ENCODE results near the gene DOK1.

DOK1 gene

DNA sequence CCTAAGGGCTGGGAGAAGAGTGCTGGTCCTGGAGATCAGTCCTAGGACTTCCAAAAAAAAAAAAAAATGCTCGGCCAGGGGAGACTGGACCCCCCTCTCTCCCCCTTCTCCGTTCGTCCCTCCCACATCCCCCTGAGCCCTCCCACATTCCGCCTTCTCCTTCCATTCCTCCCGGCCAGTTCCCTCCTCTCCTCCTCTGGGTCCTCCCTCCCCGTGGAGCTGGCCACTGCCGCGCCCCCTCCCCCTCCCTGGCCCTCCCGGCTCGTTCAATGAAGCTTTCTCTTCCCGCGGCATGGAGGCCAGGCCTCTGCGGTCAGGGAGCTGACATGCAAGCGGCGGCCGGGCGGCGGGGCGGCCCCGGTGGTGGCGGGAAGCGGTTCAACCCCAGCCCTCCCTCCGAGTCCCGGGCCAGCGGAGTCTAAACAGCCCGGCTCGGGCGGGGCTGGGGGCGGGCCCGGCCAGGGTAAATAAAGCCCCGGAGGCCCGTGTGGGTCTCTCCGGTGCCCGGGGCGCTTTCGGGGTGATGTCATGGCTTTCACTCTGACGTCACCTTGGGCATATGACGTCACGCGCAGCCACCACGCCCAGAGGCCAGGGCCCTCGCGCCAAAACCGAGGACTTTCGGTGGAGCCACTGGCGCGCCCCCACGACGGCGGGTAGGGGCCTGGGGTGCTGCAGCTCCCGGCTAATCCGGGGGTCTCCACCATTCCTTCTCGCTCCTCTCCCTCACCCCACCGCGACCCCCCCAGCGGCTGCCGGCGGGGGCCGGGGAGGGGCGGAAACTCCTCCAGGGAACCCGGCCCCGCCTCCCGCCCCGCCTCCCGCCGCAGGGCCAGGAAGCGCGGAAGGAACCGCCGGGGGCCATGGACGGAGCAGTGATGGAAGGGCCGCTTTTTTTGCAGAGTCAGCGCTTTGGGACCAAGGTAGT lies at the start of gene DOK1, which contains the start of gene LOXL3:
DOK1 (plus strand) TSS at position 829 of the 928 bp plus-strand sequence; CDS start at position 864, 35 bp downstream.
LOXL3 (minus strand) TSS at position 51 of the 928 bp plus-strand sequence. CDS start 1,308 bp downstream, outside the sequence.
- peak; percentile 65 to 81 (median 80) for DNase-seq (ENCODE audit: low read depth in 2 of 3, low spot score in 2 of 3)

DNA sequence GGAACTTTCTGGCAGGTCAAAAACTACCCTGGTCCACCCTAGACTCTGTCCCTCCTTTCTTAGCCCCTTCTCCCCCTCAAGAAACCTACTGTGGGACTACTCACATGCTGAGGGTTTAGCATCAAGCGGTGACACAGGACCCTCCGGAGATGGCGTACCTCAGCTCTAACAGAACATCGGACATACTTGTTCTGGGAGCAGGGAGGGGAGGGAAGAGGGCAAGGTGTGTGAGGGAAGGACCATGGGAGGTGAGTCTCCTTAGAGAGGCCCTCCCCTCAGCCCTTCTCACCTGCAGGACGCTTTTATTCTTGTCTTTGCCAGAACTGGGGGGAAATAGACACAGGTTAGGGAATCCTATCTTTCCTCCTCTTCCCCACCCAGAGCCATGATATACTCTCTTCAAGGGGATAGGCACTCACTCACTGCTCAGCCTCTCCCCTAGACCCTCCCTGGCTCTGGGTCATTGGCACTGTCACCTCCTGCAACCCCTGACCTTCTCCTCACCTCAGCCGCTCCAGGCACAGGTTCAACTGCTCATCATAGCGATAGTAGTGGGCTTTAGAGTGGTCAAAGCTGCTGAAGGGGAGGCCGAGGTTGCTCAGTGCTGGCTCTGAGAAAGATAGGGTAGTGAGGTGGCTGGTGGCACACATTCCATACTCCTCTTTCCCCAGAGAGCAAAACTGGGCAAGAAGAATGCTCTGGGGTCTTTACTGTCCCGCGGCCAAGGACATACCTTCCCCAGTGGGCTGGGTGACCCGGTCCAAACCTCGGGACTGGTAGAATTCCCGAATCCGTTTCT lies 48.9 kb upstream of the DOK1 start:
- no peak for DNase-seq (ENCODE audit: low read depth in 2 of 3, low spot score in 2 of 3)

DNA sequence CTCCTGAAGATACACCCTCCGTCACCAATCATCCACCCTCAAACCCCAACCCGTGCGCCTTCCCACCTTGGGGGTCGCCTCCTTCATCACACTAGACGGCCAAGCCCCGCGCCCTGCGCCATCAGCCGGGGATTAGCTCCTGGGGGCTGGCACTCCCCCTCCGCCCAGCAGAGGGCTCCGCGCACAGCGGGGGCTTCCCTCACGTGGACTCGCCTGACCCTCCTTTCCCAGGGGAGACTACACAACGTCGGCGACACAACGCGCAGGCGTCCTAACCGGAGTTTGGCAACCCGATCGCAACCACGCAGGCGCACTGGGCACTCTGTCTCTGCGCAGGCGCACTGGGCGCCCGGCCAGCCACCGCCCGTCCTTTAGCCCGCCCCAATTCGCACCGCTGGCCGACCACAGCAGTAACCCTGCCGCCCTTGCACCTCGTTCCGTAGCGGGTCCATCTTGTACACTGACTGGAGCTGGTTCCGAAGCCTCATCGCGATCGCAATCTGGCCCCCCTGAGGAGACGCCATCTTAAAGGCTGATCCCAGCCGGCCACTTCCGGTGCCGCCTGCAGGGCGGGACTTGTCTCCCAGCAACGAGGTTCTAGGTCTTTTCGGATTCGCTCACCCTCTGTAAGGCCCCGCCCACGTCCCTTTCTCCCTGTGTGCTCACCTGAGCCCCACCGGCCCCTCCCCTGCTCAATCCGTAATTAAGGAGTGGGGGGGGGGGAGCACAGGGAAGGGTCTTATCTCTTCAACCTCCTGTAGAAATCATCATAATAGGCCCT lies 47.2 kb upstream of the DOK1 start, which contains the start of gene PCGF1:
PCGF1 (minus strand) TSS at position 551 of the 781 bp plus-strand sequence; CDS start at position 524, 27 bp downstream.
- DNase-seq (ENCODE audit: low read depth in 2 of 3, low spot score in 2 of 3): peak; percentile 92 to 98 (median 94)

DNA sequence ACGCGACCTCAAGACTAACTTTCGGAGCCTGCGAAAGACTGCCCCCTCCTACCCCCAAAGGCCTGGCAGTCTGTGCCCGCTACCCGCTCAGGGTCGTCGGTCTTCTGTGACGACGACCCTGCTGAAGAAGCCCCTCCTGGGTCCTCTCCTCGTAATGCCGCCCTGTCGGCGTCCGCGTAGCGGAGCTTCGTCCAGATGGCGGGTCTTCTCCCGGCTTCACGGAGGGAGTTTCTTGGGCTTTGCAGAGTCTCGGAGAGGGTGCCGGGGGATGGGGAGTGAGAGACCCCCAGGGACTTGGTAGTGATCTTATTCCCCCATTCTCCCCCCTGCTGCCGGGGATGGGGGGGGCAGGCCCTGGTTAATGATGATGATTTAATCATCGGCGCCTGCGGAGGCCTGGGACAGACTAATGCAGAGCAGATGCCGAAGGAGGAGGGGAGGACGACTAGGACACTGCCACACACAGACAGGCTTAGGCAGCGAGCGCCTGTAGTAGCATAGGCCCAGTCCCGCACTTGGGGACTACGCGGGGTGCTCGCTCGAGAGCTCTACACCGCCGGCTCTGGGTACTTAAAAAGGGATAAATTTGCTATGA lies 46.5 kb upstream of the DOK1 start:
- no peak for DNase-seq (ENCODE audit: low read depth in 2 of 3, low spot score in 2 of 3)

DNA sequence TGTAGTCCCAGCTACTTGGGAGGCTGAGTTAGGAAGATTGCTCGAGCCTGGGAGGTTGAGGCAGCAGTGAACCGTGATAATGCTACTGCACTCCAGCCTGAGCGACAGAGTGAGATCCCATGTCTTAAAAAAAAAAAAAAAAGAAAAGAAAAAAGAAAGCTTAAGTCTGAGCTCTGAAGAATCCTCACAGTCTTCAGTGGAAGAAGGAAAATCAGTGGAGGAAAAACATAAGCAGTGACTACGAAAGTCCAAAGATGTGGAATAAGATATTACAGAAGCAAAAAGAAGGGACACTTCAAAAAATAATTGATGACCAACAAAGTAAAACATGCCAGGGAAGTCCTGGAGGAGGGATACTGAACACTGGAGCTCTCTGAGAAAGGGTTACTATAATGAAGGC lies 44.2 kb upstream of the DOK1 start:
- no peak for DNase-seq (ENCODE audit: low read depth in 2 of 3, low spot score in 2 of 3)

DNA sequence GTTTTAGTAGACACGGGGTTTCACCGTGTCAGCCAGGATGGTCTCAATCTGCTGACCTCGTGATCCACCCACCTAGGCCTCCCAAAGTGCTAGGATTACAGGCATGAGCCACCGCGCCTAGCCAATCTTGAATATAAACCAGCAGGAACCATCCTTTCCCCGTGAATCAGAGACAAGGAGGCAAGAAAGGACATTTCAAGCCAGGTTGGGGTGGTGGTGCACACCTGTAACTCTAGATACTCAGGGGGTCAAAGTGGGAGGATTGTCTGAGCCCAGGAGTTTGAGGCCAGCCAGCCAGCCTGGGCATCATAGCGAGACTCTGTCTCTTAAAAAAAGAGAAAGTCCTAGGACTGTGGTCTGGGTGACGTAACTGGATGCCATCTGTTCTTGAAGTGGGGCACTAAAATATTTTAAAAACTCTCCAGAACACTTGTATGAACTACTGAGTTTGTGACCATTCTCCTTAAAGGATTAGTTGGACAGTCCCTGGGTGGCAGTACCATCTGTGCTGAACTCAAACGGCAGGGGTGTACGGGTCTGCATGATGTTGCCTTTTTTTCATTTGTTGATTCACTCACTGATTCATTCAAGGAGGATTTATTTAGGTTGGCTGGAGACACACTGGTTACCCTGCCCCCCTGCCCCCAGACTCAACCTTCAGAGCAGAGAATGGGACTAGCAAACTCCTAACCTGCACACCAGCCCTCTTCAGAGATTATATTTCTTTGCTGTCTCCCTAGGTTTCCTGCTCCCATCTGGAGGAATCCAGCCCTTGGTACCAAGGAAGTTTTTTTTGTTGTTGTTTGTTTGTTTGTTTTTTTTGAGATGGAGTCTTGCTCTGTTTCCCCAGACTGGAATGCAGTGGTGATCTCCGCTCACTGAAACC lies 43.2 kb upstream of the DOK1 start:
- DNase-seq (ENCODE audit: low read depth in 2 of 3, low spot score in 2 of 3): no peak

DNA sequence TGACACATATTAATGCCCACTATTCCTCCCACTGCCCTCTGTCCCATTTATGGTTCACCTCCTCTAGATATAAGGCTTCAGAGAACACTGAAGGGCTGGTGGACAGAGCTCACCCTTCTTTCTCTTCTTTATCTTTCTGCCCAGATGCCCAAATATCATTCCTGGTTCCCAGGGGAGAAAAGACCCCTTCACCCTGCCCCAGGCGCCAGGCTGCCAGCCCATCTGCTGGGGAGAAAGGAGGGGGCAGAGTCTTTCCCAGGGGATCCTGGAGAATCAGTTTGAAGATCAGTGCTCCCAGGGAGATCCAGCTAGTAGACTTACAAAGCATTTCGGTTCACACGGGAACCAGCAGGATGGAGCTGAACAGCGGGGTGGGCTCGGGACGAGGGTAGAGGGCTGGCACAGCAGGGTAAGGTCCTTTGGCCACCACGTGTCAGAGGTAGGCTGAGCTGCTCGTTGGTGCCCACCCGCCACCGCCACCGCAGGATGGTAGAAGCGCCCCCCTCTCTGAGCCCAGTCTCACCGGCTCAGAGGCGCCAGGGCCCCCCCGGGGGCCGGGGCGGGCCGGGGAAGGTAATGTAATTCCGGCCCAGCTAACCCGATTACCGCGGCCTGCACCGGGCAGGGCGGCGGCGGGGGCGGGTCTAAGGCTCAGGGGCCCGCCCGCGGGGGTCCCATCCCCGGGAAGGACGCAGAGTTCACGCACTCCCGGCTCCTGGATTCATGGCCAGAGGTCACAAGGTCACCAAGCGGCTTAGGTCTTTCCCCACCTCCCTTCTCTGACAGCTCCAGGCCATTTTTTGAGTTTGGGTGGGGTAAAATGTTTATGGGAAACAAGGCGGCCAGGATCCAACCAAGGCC lies 41.5 kb upstream of the DOK1 start:
- no peak for DNase-seq (ENCODE audit: low read depth in 2 of 3, low spot score in 2 of 3)

DNA sequence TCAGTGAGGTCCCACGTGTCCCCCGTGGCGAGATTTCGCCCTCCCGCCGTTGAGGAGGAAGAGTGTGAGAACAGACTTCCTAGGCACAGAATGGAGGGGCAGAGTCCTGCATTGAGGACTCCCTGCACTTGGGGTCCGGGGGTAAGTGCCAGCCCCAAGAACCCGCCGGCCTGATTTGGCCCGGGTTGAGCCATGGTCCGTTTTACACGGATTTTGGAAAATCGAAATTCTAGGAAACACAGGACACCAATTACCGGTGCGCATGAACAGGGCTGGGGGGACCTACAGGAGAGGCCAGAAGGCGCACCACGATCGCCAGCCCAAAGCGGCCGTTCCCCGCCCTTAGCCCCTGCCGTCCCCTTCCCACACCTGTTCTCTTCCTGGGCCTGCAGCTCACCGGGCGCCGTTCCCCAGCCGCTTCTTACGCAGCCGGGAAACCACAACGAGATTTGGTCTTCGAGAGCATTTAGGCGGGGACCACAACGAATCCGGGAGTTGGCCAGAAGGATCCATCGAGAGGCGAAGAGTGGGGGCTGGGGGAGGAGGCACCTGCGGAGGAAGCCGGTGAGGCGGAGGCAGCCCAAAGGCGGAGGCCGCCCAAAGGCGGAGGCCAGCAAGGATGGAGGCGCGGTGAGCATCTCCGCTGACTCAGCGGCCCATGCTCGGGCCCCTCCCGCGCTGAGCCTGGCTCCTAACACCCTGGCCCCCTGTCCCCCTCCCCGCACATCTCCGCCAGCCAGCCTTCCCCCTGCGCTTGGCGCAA lies 40.7 kb upstream of the DOK1 start:
- no peak for DNase-seq (ENCODE audit: low read depth in 2 of 3, low spot score in 2 of 3)

DNA sequence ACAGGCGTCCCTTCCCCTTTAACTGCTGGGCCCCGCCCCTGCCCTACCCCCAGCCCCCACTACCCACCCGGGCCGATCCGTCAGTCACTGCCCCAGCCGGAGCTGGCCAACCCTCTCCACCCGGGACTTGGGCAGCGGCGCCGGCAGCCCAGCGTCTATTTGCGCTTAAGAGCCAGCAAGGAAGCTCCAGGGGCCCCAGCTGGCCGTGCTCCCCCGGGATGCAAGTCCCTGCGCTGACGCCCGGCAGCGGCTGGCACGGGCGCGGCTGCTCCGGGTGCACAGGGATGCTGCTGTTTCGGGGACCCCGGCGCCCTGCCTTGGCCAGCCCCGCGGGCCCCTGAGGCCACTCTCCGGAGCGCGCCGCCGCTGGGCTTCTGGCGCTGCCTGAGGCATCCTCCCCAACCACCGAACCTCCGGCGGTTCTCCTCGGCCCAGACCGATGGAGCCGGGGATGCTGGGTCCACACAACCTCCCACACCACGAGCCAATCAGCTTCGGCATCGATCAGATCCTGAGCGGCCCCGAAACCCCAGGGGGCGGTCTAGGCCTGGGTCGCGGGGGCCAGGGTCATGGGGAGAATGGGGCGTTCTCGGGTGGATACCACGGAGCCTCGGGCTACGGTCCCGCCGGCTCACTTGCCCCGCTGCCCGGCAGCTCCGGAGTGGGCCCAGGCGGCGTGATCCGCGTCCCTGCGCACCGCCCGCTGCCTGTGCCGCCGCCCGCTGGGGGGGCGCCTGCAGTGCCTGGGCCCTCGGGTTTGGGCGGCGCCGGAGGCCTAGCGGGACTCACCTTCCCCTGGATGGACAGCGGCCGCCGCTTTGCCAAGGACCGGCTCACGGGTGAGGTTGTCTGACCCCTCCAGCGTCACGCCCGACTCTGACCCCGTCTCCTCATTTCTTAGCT lies 39.9 kb upstream of the DOK1 start, which contains the start of gene TLX2:
TLX2 (plus strand) TSS at position 83 of the 903 bp plus-strand sequence; CDS start at position 440, 357 bp downstream.
- no peak for DNase-seq (ENCODE audit: low read depth in 2 of 3, low spot score in 2 of 3)

DNA sequence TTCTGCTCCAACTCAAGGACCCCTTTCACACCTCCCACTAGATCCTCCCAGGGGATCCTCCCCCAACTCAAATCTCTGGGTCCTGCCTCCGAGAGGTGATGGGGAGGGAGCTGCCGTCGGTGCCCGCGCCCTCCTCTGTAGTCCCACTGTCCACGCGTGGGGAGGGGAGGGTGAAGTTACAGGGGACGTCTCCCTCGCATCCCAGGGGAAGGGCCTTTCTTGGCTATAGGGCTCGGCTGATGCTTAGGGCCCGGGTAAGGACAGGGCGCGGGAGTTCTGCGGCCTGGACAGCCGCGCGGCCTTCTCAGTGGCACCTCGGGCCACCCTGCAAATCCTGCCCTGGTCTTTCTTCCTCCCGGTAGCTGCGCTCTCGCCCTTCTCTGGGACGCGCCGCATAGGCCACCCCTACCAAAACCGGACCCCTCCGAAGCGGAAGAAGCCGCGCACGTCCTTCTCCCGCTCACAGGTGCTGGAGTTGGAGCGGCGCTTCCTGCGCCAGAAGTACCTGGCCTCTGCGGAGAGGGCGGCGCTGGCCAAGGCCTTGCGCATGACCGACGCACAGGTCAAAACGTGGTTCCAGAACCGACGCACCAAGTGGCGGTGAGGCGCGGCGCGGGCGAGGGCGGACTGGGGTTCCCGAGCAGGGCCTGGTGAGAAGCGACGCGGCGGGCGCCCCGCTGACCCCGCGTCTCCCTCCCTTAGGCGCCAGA lies 39.1 kb upstream of the DOK1 start:
- DNase-seq (ENCODE audit: low read depth in 2 of 3, low spot score in 2 of 3): no peak

DNA sequence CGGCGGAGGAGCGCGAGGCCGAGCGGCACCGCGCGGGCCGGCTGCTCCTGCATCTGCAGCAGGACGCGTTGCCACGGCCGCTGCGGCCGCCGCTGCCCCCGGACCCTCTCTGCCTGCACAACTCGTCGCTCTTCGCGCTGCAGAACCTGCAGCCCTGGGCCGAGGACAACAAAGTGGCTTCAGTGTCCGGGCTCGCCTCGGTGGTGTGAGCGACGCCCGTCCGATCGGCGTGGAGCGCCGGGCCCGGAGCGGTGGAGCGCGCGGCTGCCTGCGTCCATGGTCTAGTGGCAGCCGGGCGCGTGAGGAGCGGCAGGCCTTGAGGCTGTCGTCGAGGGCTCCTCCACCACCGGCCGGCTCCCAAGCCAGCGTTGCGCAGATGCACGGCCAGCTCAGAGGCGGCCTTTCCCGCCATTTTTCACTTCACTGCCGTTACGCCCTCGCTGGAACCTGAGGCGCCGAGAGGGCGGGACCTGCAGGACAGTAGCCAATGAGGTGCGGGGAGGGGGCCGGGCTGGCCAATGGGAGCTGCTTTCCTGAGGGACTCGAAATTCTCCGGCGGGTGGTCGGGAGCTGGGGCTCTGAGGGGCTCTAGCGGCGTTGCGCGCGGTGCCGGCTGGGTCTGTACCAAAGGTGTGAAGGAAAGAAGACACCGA lies 38.4 kb upstream of the DOK1 start:
- DNase-seq (ENCODE audit: low read depth in 2 of 3, low spot score in 2 of 3): no peak

DNA sequence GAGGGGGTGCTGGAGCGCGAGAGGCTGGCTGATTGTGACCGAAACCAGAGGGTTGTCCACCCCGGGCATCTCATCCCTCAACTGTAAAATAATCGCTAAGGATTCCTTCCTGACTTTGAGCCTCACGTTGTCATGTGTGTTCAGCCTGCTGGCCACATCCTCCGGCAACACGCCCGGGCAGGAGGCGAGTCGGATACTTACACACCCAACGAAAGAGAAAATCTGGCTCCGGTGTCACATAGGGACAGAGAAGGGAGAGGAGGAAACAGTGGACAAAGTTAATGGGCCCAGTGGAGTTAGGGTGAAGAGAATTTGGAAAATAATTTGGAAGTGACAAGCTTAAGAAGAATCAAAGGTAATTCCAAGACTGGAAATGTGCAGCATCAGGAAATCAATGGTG lies 37.9 kb upstream of the DOK1 start:
- no peak for DNase-seq (ENCODE audit: low read depth in 2 of 3, low spot score in 2 of 3)

DNA sequence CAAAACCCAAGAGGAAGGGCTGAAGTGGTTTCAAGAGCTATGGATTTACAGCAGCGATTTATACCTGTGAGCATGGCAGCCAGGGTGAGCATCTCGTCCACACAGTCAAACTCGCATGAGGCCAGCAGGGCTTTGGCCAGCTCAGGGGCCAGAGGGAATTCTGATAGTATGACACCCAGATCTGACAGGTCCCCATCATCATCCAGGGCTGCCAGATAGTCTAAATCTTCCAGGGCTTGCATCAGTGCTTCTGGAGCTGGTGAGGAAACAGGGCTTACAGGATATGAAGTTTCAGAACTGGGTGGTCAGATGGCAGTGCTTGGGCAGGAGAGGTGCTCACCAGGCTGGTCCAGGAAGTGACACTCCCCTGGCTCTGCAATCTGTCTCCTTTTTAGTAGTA lies 32.0 kb upstream of the DOK1 start:
- DNase-seq (ENCODE audit: low read depth in 2 of 3, low spot score in 2 of 3): no peak

DNA sequence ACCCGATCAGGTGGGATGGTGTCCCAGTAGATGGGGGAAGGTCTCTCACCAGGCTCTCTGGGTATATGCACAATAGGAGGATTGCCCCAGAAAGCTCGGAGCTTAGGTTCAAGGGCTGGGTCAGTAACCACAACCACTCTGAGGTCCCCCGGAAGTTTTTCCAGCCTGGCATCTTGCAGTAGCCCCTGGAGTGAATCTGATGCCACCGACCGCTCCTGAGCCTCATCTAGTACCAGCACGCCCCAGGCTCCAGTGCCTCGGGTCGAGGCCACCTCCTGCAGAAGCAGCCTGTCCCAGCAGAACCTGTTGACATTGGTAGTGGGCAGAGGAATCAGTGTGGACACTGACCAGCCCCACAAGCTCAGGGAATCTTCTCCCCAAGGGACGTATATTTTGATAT lies 30.5 kb upstream of the DOK1 start:
- no peak for DNase-seq (ENCODE audit: low read depth in 2 of 3, low spot score in 2 of 3)

DNA sequence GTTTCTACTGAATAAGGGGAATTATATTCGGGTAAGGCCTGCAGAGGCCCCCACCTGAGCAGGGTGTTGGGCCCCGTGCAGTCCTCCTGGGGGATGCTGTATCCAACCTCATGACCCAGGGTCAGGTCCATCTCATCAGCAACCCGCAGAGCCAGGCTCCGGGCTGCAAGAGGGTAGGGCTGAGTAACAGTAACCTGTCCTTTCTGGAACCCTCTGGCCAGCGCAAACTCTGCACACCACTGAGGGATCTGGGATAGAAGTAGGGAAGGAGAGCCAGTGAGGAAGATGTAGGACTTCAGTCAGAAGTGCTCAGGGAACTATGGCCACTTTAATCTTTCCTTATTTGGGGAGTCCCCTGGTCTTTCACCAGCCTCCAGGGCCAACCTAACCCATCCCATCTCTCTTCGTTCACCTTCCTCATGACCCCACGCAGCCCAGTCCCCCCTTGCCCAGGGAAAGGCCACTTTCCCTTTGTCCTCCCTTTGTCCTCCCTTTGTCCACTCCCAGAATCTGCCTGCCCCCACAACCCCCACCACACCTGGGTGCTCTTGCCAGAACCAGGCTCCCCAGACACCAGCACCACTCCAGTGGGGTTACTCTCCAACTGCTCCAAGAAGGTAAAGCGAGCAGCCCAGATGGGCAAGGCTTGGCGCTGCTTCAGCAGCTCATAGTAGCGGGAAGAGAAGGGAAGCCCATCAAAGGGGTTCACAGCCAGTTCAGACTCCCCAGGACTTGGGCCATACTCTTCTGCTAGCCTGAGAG lies 29.4 kb upstream of the DOK1 start:
- DNase-seq (ENCODE audit: low read depth in 2 of 3, low spot score in 2 of 3): no peak
